HepG2 (cell line): Measurements from ENCODE around the gene UTP3. TPM values are rescaled to one million over a fixed set of nuclear protein-coding genes. Genes with fewer than 3 reads are reported as not detected.

Experiments
- ATM ChIP-seq: fragments of 450-650 bp; IDR thresholded peaks from 2 replicates; pipeline ENCODE4 v1.7.1; 2017; ENCODE audit warnings: mild to moderate bottlenecking, borderline replicate concordance
- CEBPG ChIP-seq: IDR thresholded peaks from 2 replicates; pipeline ENCODE4 v1.6.1; 2016
- CREB1 ChIP-seq, 2 experiments: fragments of 450-650 bp in 1 of 2; IDR thresholded peaks; 2 replicates each; pipeline ENCODE4 v1.6.1; 2016 to 2017; ENCODE audit warnings: control low read depth in 1 of 2, mild to moderate bottlenecking in 1 of 2, missing compliant biosample characterization in 1 of 2, missing genetic modification characterization in 1 of 2
- GPN1 ChIP-seq: sonication (generic); formaldehyde crosslinking; IDR thresholded peaks from 2 replicates; pipeline ENCODE4 v1.5.1; 2020; ENCODE audit warnings: missing genetic modification reagents, borderline replicate concordance
- HHEX ChIP-seq: IDR thresholded peaks from 2 replicates; pipeline ENCODE4 v1.6.1; 2016; ENCODE audit warnings: control low read depth
- JARID2 ChIP-seq: sonication (generic); formaldehyde crosslinking; IDR thresholded peaks from 2 replicates; pipeline ENCODE4 v1.8.1; 2023; ENCODE audit warnings: missing genetic modification reagents, inconsistent platforms; ENCODE audit not compliant: insufficient replicate concordance
- KMT2B ChIP-seq: IDR thresholded peaks from 2 replicates; pipeline ENCODE4 v1.6.1; 2016; ENCODE audit warnings: missing genetic modification reagents, missing compliant biosample characterization
- NFAT5 ChIP-seq: sonication (generic); formaldehyde crosslinking; IDR thresholded peaks from 2 replicates; pipeline ENCODE4 v1.4.0; 2020; ENCODE audit warnings: missing genetic modification reagents
- SALL2 ChIP-seq: sonication (generic); formaldehyde crosslinking; IDR thresholded peaks from 2 replicates; pipeline ENCODE4 v1.8.1; 2023; ENCODE audit warnings: mild to moderate bottlenecking, missing genetic modification reagents, inconsistent platforms
- SIN3B ChIP-seq: fragments of 150-350 bp; IDR thresholded peaks from 2 replicates; pipeline ENCODE4 v1.6.1; 2014; ENCODE audit warnings: low read length
- SIX4 ChIP-seq: sonication (generic); formaldehyde crosslinking; IDR thresholded peaks from 2 replicates; pipeline ENCODE4 v1.4.0; 2020; ENCODE audit warnings: missing genetic modification reagents
- TCF7L2 ChIP-seq: IDR thresholded peaks from 2 replicates; pipeline ENCODE4 v1.6.1; 2011; ENCODE audit warnings: mild to moderate bottlenecking, low read depth, low read length, moderate library complexity
- ZBTB33 ChIP-seq: sonication (generic); formaldehyde crosslinking; IDR thresholded peaks from 2 replicates; pipeline ENCODE4 v1.4.0; 2020; ENCODE audit warnings: missing genetic modification reagents
- ZFY ChIP-seq: sonication (generic); formaldehyde crosslinking; IDR thresholded peaks from 2 replicates; pipeline ENCODE4 v1.4.0; 2020; ENCODE audit warnings: missing genetic modification reagents
- ZNF383 ChIP-seq: sonication (generic); formaldehyde crosslinking; IDR thresholded peaks from 2 replicates; pipeline ENCODE4 v1.4.0; 2020; ENCODE audit warnings: missing genetic modification reagents, mild to moderate bottlenecking, borderline replicate concordance
- ZNF713 ChIP-seq: sonication (generic); formaldehyde crosslinking; IDR thresholded peaks from 2 replicates; pipeline ENCODE4 v1.4.0; 2020; ENCODE audit warnings: mild to moderate bottlenecking, missing genetic modification reagents
- ZNF746 ChIP-seq: sonication (generic); formaldehyde crosslinking; IDR thresholded peaks from 2 replicates; pipeline ENCODE4 v1.8.0; 2022; ENCODE audit warnings: mild to moderate bottlenecking, missing genetic modification reagents
- polyA plus RNA-seq, 8 experiments: library from polyadenylated mRNA; depleted of rRNA in 3 of 8; stranded (reverse) in 7 of 8; unstranded in 1 of 8; fragments of >200 nt; fragmentation: Illumina TruSeq in 4 of 8; extraction: Trizol in 4 of 8; gene quantifications; 2 replicates each; pipeline versions ENCODE4 v1.2.1 to v1.2.3, GENCODE V29; 2011 to 2016; ENCODE audit warnings: low read depth in 4 of 8, missing spikeins in 1 of 8, mixed read lengths in 1 of 8; ENCODE audit not compliant: insufficient read depth in 1 of 8
- total RNA-seq, 5 experiments: library from RNA; depleted of rRNA; stranded (reverse); fragments of >200 nt; fragmentation: Illumina TruSeq; extraction: Trizol; gene quantifications; 2 replicates each; pipeline ENCODE4 v1.2.3, GENCODE V29; 2016; ENCODE audit warnings: low read depth in 1 of 5
- TF ChIP-seq, protein P1 (sequence below): sonication (generic); formaldehyde crosslinking; IDR thresholded peaks from 2 replicates; pipeline ENCODE4 v1.5.1; 2020; ENCODE audit warnings: missing genetic modification reagents, mild to moderate bottlenecking, borderline replicate concordance

UTP3 gene
- total and polyA plus RNA-seq, 2 of the 13 experiments (the other 11 are each of a cell fraction or from before 2014, with no cell fraction given), result 6.9 to 19.5 TPM

DNA sequence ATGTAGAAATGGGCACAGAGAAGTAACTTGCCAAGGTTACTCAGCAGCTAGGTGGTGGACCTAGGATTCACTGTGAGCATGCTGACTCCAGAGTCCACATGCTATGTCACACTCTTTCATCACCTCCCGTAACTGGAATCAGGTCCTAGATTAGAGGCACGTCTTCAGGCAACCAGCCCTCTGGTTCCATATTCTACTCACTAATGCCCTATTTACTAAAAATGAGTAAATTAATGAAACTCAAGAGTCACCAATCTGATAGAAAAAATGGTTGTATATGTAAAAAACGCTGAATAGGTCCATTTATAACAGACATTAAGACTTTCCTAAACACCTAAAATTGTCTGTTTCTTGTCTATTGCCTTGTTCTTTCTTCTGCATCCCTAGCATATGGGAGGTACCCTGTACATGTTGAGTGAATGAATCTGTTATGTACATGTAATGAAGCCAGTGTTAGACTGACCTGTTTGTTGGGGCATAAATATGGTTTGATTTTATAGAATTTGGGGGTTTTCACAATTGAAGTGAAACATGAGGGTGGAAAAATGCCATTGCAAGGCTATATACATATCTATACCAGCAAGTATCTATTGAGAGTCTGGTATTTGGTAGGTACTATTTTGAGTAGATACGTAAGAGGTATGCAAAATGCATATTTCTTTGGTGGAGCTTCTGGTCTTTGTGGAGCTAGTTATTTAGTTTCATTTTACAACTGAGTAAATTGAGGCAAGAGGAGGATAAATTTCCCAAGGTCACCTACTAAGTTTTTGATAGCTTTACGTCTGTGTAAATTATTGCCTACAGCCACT, 26.0 kb downstream of the UTP3 start (continued):
- TF ChIP-seq ZNF383 (CRISPR knock-in tag) (no peak), ZBTB33 (CRISPR knock-in tag) (no peak), ZNF713 (CRISPR knock-in tag) (no peak), HHEX (CRISPR knock-in tag) (no peak), CREB1 (IDR thresholded peaks at IDR 0.05) (no peak), CREB1 (CRISPR knock-in tag; IDR thresholded peaks at IDR 0.05) (peak; percentile 22; the same call in 1 of the 2 replicates), SIN3B (no peak), NFAT5 (CRISPR knock-in tag) (no peak), ZNF746 (CRISPR knock-in tag) (no peak), CEBPG (peak; percentile 90), ATM (no peak), GPN1 (CRISPR knock-in tag) (no peak), KMT2B (CRISPR knock-in tag) (peak; percentile 58; the same call in 1 of the 2 replicates), ZFY (CRISPR knock-in tag) (no peak), TCF7L2 (no peak), SALL2 (no peak), JARID2 (CRISPR knock-in tag) (no peak), SIX4 (no peak)
- TF ChIP-seq, protein P1, sequence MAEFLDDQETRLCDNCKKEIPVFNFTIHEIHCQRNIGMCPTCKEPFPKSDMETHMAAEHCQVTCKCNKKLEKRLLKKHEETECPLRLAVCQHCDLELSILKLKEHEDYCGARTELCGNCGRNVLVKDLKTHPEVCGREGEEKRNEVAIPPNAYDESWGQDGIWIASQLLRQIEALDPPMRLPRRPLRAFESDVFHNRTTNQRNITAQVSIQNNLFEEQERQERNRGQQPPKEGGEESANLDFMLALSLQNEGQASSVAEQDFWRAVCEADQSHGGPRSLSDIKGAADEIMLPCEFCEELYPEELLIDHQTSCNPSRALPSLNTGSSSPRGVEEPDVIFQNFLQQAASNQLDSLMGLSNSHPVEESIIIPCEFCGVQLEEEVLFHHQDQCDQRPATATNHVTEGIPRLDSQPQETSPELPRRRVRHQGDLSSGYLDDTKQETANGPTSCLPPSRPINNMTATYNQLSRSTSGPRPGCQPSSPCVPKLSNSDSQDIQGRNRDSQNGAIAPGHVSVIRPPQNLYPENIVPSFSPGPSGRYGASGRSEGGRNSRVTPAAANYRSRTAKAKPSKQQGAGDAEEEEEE, result no peak
